ENCODE measurements around the gene BAZ2A. TPM values are rescaled to one million over a fixed set of nuclear protein-coding genes. Genes with fewer than 3 reads are reported as not detected.
A peak's percentile ranks its signal among the peaks of the same experiment; 100 is the strongest.

Gene BAZ2A
- total and polyA plus RNA-seq, 12 donors: 21.9 to 115 (median 72.4) TPM

DNA sequence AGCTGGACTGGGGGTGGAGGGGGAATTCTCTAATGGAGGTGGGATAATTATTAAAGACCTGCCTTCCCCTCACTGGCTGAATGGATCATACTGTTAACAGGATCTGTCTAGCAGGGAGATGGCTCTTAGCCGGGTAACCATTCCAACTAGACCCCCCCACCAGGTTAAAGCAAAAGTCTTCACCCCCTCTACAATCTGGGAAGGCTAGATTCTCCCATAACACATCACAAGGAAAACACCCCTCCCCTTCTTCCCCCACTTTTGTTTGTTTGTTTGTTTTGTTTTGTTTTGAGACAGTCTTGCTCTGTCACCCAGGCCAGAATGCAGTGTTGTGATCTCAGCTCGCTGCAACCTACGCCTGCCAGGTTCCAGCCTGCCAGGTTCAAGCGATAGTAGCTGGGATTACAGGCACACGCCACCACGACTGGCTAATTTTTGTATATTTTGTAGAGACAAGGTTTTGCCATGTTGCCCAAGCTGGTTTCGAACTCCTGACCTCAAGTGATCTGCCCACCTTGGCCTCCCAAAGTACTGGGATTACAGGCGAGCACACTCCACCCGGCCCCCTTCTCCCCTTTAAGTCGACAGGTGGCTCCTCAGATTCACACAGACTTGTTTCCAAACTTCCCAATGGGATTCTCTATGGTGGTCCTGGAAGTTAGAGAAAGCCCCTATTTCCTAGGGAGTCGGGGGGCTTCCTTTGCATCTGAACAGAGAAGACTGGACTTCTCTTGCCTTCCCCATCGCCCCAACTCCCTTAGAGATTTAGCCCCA is 3.5 kb upstream of the BAZ2A start:
- Histone ChIP-seq H3K4me1 (replicated peaks in 1 of 2) (peaks cover 38 to 54% of the 10 kb centered on the region in 2 donors), H3K4me3 (peak overlapping the region in 2 of 4 donors; percentile 78 to 84), H3K27ac (peak overlapping the region in 3 of 5 donors; percentile 85 to 96 (median 94)), H3K36me3 (replicated peaks in 1 of 2) (peaks cover 0 to 16% of the 10 kb centered on the region in 2 donors), H3K9me3 (replicated peaks in 1 of 3) (no peaks in the 10 kb centered on the region), H3K27me3 (no peaks in the 10 kb centered on the region)
- 36 to 47% (median 41%) methylated on average over 12 of the region's 12 CpGs for WGBS, 4 donors
- TF ChIP-seq, protein P1, sequence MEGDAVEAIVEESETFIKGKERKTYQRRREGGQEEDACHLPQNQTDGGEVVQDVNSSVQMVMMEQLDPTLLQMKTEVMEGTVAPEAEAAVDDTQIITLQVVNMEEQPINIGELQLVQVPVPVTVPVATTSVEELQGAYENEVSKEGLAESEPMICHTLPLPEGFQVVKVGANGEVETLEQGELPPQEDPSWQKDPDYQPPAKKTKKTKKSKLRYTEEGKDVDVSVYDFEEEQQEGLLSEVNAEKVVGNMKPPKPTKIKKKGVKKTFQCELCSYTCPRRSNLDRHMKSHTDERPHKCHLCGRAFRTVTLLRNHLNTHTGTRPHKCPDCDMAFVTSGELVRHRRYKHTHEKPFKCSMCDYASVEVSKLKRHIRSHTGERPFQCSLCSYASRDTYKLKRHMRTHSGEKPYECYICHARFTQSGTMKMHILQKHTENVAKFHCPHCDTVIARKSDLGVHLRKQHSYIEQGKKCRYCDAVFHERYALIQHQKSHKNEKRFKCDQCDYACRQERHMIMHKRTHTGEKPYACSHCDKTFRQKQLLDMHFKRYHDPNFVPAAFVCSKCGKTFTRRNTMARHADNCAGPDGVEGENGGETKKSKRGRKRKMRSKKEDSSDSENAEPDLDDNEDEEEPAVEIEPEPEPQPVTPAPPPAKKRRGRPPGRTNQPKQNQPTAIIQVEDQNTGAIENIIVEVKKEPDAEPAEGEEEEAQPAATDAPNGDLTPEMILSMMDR (IDR thresholded peaks at IDR 0.05): no peak
- TF ChIP-seq POLR2A (IDR thresholded peaks at IDR 0.05): no peak
- intact Hi-C loops (cut with DNase I): loop anchor here (5.0 to 10.0 kb wide), 3 partner anchors 36 to 119 kb away; partner anchors contain the start of gene PTGES3 (in 1 of the 2)
- no peak for DNase-seq

DNA sequence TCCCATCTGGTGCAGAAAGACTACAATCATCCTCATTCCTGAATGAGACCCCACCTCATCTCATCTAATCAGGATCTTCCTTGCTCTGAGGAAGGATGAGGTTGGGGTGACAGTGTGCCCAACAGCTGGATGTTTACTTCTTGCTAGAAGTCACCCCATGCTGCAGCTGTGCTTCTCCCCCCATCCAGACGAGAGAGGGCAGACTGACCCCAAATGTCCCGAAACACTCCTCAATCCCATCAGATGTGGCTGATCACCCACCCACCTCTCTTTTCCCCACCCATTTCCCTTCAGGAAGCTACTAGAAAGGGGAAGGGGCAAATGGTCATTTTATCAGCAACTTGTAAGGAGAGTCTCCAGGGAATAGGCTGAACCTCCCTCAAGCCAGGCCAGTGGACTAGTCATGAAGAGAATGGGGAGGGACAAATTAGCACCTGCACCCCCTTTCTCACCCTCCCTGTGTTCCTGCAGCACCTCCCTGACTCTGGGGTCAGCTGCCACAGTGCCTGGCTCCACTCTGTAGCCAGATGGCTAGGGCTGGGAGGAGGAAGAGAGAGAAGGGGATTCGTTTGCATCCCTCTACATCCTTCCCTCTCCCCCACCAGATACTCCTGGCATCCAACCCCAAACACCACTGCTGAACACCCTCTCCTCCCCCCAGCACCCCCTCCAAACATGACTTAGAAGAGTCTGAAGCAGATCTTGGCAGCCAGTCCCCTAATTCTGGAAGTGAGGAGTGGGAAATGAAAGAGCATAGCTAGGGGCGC is 2.8 kb upstream of the BAZ2A start:
- TF ChIP-seq, protein P1 (IDR thresholded peaks at IDR 0.05): no peak
- no peak for TF ChIP-seq POLR2A (IDR thresholded peaks at IDR 0.05)
- Histone ChIP-seq H3K27me3 (no peaks in the 10 kb centered on the region), H3K36me3 (replicated peaks in 1 of 2) (peaks cover 0 to 8% of the 10 kb centered on the region in 2 donors), H3K4me3 (peak overlapping the region in 1 of 4 donors; percentile 84), H3K4me1 (replicated peaks in 1 of 2) (peaks cover 38 to 62% of the 10 kb centered on the region in 2 donors), H3K27ac (peak overlapping the region in 3 of 5 donors; percentile 17 to 94 (median 74)), H3K9me3 (replicated peaks in 1 of 3) (no peaks in the 10 kb centered on the region)
- intact Hi-C loops (cut with DNase I): loop anchor here (5.0 to 10.0 kb wide), 3 partner anchors 36 to 118 kb away; partner anchors contain the start of gene PTGES3 (in 1 of the 2)
- no peak for DNase-seq
- 41 to 56% (median 52%) methylated on average over 4 of the region's 4 CpGs for WGBS, 4 donors

DNA sequence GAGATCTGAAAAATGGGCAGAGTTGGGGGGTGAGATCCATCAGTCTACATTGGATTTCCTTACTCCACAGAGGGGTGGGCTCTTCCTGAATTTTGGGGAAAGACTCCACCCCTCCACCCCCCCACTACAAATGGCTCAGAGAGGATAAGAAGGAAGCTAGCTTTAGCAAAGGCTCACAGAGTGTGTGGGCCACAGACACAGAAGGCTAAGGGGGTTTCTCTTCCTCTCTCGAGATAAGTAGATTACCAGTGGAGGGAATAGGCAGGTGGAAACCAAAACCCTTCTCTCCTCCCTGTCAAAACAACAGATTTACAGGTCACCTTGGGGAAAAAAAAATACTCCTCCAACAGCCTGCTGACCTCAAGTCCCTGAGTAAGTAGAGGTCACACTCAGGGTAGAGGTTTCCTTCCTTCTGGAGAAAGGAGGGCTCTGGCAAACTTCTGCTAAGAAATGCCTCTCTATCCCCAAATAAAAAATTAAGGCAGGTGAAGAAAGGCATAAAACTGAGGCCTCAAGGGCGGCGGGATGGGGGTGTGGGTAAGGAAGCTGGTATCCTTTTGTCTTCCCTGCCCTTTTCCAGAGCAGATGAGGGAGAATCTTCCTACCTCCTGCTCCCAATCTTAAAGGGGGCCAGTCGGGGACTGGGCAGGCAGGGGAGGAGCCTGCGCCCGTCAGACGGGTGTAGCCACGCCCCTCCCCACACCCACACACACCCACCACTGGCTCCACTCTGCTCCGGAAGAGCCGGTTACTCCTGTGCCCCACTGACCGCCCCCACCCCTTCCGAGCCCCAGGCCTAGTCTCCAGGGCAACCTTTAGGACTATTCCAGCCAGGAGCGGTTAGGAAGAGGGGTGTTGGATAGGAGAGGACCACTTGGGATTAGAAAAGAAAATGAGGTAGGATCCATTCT is 1.9 kb upstream of the BAZ2A start:
- H3K36me3 ChIP-seq (replicated peaks in 1 of 2): no peaks in the 10 kb centered on the region
- H3K9me3 ChIP-seq (replicated peaks in 1 of 3): no peaks in the 10 kb centered on the region
- H3K4me1 ChIP-seq (replicated peaks in 1 of 2): peaks cover 34 to 63% of the 10 kb centered on the region in 2 donors
- TF ChIP-seq POLR2A (IDR thresholded peaks at IDR 0.05): no peak
- TF ChIP-seq, protein P1 (IDR thresholded peaks at IDR 0.05): no peak
- H3K4me3 ChIP-seq: peak overlapping the region in 1 of 4 donors; percentile 24
- peak overlapping the region in 3 of 5 donors; percentile 17 to 94 (median 74) for H3K27ac ChIP-seq
- WGBS, 4 donors: 4 to 5% (median 4%) methylated on average over 11 to 13 of the region's 13 CpGs
- DNase-seq: peak; percentile 46 to 80 (median 69)
- intact Hi-C loops (cut with DNase I): loop anchor here (5.0 to 10.0 kb wide), 3 partner anchors 35 to 117 kb away; partner anchors contain the start of gene PTGES3 (in 1 of the 2)
- no peaks in the 10 kb centered on the region for H3K27me3 ChIP-seq
